ENCODE data around the gene RGSL1.

RGSL1 gene

GRCh38 chr1:182450087-182450486 lies at the start of gene RGSL1:
Gene RGSL1, plus strand, starts transcription at chr1:182450146. Its CDS starts 20 bp downstream, at chr1:182450166.
- DNase-seq (ENCODE audit: extremely low spot score, insufficient read length, low read depth): no peak
- FAIRE-seq: peak; percentile 29

GRCh38 chr1:182400567-182400966 lies 49.4 kb upstream of the RGSL1 start, which contains the start of gene TEDDM1:
Gene TEDDM1, minus strand, starts transcription at chr1:182400667. Its CDS starts 182 bp downstream, at chr1:182400485.
- FAIRE-seq: no peak
- no peak for DNase-seq (ENCODE audit: extremely low spot score, insufficient read length, low read depth)

DNA sequence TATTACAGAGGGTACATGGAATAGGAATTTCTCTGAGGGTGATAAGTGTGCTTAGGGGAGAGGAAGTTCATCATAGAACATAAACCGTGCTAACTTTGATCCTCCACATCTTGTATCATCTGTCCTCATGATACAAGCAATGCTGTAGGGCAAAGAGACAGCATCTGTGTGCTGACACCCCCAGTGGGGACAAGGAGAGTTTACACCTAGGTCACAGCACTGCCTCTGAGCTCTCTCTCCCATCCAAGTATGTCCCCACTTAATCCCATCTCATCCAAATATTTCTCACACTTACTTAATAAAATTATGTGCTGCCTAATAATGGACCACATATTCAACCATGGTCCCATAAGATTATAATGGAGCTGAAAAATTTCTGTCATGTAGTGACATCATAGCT lies 45.2 kb upstream of the RGSL1 start:
- FAIRE-seq: no peak
- no peak for DNase-seq (ENCODE audit: extremely low spot score, insufficient read length, low read depth)

DNA sequence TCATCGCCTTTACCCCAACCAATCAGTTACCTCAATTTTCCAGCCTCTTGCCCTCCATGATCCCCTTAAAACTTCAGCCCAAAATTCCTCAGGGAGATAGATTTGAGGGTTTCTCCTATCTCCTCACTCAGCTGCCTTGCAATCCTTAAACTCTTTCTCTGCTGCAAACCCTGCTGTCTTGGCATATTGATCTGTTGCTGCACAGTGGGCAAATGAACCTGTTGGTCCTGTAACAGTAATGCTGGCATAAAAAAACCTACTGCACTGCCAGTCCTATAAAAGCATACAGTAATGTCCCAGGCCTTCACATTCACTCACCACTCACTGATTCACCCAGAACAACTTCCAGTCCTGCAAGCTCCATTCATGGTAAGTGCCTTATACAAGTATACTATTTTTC lies 44.4 kb upstream of the RGSL1 start:
- FAIRE-seq (no peak), DNase-seq (ENCODE audit: extremely low spot score, insufficient read length, low read depth) (no peak)

DNA sequence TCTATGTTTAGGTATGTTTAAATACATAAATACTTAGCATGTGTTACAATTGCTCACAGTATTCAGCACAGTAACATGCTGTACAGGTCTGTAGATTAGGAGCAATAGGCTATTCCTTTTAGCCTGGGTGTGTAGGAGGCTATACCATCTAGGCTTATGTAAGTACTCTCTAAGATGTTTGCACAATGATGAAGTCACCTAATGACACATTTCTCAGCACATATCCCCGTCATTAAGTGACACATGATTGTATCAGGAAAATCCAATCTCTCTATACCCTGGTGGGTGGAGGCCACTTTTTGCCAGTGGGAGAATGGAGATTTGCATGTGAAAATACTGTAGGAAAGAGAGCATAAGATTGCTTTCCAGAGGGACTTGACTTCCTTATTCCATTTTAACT lies 43.9 kb upstream of the RGSL1 start:
- DNase-seq (ENCODE audit: extremely low spot score, insufficient read length, low read depth) (no peak), FAIRE-seq (no peak)

DNA sequence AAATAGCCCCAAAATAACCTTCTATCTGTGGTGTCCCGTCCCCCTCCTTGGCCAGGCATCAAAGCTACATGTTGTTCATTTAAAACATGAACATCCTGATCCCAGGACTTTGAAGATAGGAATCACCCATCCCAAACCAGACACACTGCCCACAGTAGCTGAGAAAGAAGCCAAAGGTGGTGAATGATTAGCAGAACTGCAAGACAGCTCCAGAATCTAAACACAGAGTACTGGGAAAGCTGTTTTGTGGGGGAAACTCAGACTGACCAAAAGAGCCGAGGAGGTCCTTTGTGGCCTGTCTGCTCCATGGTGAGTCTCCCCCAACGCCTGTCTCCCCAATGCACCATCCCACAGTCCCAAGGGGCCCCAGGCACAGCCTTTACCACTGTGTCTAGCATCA lies 42.2 kb upstream of the RGSL1 start:
- FAIRE-seq (no peak), DNase-seq (ENCODE audit: extremely low spot score, insufficient read length, low read depth) (no peak)

- FAIRE-seq (no peak), DNase-seq (ENCODE audit: extremely low spot score, insufficient read length, low read depth) (no peak)
Measured at GRCh38 chr1:182408435-182409075, 41.4 kb upstream of the RGSL1 start.

DNA sequence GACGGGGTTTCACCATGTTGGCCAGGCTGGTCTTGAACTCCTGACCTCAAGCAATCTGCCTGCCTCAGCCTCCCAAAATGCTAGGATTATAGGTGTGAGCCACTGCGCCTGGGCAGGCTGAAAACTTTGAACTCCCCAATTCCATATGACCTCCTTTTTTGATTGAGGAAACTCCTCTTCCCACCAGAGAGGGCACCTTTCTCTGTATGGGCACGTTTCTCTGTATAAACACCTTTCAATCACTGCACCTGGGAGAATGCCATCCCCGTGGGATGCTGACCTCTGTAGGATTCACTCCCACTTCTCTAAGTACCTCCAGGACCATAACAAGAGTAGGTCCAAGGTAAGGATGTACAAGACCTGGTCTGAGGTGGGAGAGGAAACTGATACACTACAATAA lies 39.8 kb upstream of the RGSL1 start:
- FAIRE-seq: no peak
- no peak for DNase-seq (ENCODE audit: extremely low spot score, insufficient read length, low read depth)

GRCh38 chr1:182410620-182411273 lies 39.2 kb upstream of the RGSL1 start:
- FAIRE-seq: no peak
- DNase-seq (ENCODE audit: extremely low spot score, insufficient read length, low read depth): no peak

- DNase-seq (ENCODE audit: extremely low spot score, insufficient read length, low read depth): no peak
- FAIRE-seq: no peak
Measured at GRCh38 chr1:182413486-182413885, 36.5 kb upstream of the RGSL1 start.

GRCh38 chr1:182413969-182414368 lies 36.0 kb upstream of the RGSL1 start:
- DNase-seq (ENCODE audit: extremely low spot score, insufficient read length, low read depth) (no peak), FAIRE-seq (no peak)

GRCh38 chr1:182415789-182416188 lies 34.2 kb upstream of the RGSL1 start:
- no peak for FAIRE-seq
- DNase-seq (ENCODE audit: extremely low spot score, insufficient read length, low read depth): no peak

- FAIRE-seq (peak; percentile 97), DNase-seq (ENCODE audit: extremely low spot score, insufficient read length, low read depth) (no peak)
Measured at GRCh38 chr1:182426442-182427430, 23.2 kb upstream of the RGSL1 start.

- FAIRE-seq (peak; percentile 82), DNase-seq (ENCODE audit: extremely low spot score, insufficient read length, low read depth) (no peak)
Measured at GRCh38 chr1:182428043-182428442, 21.9 kb upstream of the RGSL1 start.

GRCh38 chr1:182430263-182431068 lies 19.5 kb upstream of the RGSL1 start:
- FAIRE-seq (peak; percentile 85), DNase-seq (ENCODE audit: extremely low spot score, insufficient read length, low read depth) (no peak)

GRCh38 chr1:182431278-182431677 lies 18.7 kb upstream of the RGSL1 start:
- FAIRE-seq: no peak

DNA sequence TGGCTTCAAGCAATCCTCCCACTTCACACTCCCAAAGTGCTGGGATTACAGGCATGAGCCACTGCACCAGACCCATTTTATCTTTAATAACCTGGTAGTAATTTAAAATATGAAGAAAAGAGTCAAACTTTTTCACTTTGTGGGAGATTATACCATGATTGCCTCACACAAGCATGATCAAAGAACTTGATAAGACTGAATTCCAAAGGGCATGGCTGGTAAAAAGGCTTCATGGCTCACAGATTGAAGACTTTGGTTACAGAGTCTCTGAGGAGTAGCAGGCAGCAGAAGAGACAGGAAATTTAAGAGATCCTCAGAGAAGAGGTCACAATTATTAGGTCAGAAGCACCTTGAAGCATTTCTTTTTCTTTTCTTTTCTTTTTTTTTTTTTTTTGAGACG lies 16.4 kb upstream of the RGSL1 start:
- FAIRE-seq (no peak), DNase-seq (ENCODE audit: extremely low spot score, insufficient read length, low read depth) (no peak)

More at GRCh38 chr1:182431278-182431677, 18.7 kb upstream of the RGSL1 start:
- no peak for DNase-seq (ENCODE audit: extremely low spot score, insufficient read length, low read depth)

DNA sequence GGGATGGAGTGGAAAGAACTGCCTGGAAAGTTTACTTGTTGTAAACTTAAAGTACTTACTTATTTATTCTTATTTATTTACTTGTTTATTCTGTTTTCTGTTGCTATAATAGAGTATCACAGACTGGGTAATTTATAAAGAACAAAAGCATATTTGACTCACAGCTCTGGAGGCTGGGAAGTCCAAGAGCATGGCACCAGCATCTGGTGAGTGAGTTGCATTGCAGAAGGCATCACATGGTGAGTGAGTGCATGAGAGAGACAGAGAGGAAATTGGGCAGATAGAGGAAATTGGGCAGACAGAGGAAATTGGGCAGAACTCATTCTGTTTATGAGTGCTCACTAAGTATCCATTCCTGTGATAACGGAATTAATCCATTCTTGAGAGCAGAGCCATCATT lies 11.6 kb upstream of the RGSL1 start:
- DNase-seq (ENCODE audit: extremely low spot score, insufficient read length, low read depth): no peak
- FAIRE-seq: no peak

- FAIRE-seq: no peak
- no peak for DNase-seq (ENCODE audit: extremely low spot score, insufficient read length, low read depth)
Measured at GRCh38 chr1:182441719-182442118, 8.2 kb upstream of the RGSL1 start.

DNA sequence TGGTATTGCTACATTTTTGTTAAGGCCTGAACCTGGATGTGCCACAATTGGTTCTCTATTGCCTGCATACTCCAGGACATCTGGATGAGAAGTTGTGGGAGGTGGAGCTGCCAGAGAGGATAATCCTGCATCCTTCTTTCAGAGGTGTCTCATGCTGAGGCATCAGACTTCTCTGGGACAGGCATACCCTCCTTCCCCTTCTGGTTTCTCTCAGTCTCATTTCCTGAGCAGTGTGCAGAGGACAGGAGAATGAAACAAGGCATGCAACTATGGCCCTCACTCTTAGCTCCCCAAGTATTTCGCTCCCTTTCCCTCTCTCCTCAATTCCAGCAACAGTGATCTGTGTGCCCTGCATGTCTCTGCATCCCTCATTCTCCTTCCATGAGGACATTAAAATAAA lies 7.6 kb upstream of the RGSL1 start:
- FAIRE-seq (no peak), DNase-seq (ENCODE audit: extremely low spot score, insufficient read length, low read depth) (no peak)
